Dermis microvascular lymphatic vessel endothelial cell (primary cell): ENCODE data around the gene SLC3A2. TPM values are rescaled to one million over a fixed set of nuclear protein-coding genes. Genes with fewer than 3 reads are reported as not detected.
"Not testable (repeated sequence)": the region's sequence is repeated elsewhere in the genome, so short reads cannot be mapped to it uniquely, and the experiment has no call there.

Source experiments
- DNase-seq, 2 donors: peaks; one replicate each; pipeline versions ENCODE4 v3.0.0 to v3.0.0-alpha.2; 2010; ENCODE audit warnings: low read depth in 2 of 2
- total RNA-seq: library from RNA; depleted of rRNA; stranded (reverse); fragments of >200 nt; gene quantifications from 2 replicates; pipeline ENCODE4 v1.2.1, GENCODE V29; 2014

SLC3A2 gene
- total RNA-seq, 1 donor from 2014 or later: 48.4 TPM

DNA sequence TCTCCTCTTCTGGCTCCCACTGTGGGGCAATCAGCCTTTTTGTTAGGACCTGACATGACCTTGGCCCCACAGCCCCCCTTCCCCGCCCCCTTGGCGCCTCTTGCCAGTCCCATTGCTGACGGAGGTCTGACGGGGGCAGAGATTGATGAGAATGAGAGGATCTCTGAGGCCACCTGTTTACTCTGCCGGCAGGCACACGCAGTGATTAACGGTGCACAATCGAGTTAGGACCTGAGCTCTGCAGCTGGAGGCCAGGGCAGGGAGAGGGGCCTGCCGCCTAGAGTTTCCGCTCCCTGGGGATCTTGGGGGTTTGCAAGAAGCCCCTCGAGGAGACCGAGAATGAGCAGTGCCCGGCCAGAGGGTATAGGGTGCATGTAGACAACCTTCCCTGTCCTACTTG lies 47.3 kb downstream of the SLC3A2 start:
- no peak for DNase-seq

- no peak for DNase-seq
Observed at GRCh38 chr11:62930157-62930556, 49.5 kb downstream of the SLC3A2 start.

DNA sequence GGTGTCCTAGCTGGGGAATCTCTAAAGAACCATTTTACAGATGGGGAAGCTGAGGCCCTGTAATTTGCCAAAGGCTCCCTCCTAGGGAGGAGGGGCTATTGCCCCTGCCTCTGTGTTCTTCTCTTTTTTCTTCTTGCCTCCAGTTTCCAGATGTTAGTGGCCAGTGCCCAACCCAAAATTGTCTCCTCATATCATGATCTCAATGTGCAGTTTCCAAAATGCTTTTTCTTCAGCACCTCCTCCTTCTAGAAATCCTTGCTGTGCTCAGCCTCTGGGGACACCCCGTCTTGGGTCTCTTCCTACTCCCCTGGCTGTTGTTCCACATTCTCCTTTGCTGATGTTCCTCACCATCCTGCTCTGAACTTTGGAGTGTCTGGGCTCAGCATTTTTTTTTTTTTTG lies 50.0 kb downstream of the SLC3A2 start:
- no peak for DNase-seq

DNA sequence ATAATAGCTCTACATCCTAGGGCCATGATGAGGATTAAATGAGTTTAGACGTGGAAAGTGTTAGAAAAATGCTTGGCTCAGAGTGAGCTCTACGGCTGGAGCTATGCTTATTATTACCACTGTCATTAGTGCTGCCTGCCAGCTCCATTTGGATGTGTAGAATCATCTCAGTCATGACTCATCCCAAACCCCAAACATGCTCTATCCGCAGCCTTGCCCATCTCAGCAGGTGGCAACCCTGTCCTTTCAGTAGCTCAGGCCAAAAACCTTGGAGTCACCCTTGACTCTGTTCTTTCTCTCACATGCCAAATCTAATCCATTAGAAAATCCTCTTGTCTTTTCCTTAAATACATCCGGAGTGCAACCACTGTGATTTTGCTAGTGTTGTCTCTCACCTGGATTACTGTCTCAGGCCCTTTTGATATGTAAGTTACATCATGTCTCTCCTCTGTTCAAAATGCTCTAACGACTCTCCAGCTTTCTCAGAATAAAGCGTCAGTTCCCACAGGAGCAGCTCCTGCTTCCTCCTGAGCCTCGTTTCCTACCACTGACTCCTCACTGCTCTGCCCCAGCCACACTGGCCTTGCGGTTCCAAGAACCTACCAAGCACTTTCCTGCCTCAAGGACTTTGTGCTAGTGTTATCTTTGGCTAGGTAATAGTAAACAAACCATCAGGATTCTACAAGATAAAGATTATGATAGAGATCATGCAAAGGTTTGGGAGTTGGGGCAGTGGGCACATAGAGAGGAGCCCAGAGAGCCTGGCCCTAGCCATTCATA lies 51.0 kb downstream of the SLC3A2 start:
- no peak for DNase-seq

DNA sequence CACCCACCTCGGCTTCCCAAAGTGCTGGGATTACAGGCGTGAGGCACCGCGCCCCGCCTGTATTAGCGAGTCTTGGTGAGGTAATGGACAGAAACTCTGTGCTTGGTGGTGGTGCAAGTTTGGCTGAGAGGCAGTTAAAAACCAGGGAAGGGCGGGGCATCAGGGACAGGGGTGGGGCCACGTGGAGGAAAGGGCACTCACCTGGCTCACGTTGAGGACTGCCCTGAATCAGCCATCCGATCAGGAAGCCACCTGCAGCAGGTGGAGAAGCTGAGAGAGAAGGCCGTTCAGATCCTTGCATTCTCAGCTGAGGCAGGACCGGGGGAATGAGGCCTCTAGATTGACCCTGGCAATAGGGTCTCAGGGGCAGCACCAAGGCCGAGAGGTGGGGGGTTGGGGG lies 52.6 kb downstream of the SLC3A2 start:
- no peak for DNase-seq

GRCh38 chr11:62933750-62934495 lies 53.2 kb downstream of the SLC3A2 start:
- DNase-seq: no peak

DNA sequence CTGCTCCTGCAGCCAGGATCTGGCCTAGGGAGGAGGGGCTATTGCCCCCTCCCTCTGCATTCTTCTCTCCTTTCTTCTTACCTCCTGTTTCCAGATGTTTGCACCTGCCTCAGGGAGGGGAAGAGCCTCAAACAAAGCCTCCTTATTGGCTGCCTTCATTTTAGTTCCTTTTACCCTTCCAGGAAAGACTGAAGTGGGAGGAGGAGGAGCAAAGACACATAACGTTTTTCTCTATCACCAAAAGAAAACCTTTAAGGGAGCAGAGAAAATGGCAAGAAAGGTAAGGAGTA lies 53.7 kb downstream of the SLC3A2 start:
- DNase-seq: no peak

DNA sequence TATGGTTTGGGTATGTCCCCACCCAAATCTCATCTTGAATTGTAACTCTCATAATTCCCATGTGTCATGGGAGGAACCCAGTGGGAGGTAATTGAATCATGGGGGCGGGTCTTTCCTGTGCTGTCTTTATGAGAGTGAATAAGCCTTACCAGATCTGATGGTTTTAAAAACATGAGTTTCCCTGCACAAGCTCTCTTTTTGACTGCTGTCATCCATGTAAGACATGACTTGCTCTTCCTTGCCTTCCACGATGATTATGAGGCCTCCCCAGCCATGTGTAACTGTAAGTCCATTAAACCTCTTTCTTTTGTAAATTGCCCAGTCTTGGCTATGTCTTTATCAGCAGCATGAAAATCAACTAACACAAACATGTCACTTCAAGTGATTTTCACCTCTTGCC lies 56.8 kb downstream of the SLC3A2 start:
- DNase-seq: not testable (repeated sequence)

Other genes starting within 250 kb of the SLC3A2 start
- gene GANAB, start 234.3 kb upstream of the SLC3A2 start, total RNA-seq: 204 and 246 TPM in 2 replicates
- 15.8 and 22.6 TPM in 2 replicates for gene INTS5, start 227.6 kb upstream of the SLC3A2 start, total RNA-seq
- gene C11orf98, start 215.7 kb upstream of the SLC3A2 start, total RNA-seq: 23.3 and 24.4 TPM in 2 replicates
- 4.8 and 4.9 TPM in 2 replicates for gene CSKMT, start 215.6 kb upstream of the SLC3A2 start, total RNA-seq
- gene UQCC3, start 209.2 kb upstream of the SLC3A2 start, total RNA-seq: 5.6 and 9.9 TPM in 2 replicates
- 1.5 and 1.8 TPM in 2 replicates for gene LBHD1, start 208.6 kb upstream of the SLC3A2 start, total RNA-seq
- 102 and 148 TPM in 2 replicates for gene UBXN1, start 201.8 kb upstream of the SLC3A2 start, total RNA-seq
- gene LRRN4CL, start 191.4 kb upstream of the SLC3A2 start, total RNA-seq: 0.38 and 0.51 TPM in 2 replicates
- gene BSCL2, start 173.5 kb upstream of the SLC3A2 start, total RNA-seq: 23.5 and 26.0 TPM in 2 replicates
- not detected in 2 replicates for gene GNG3, start 173.2 kb upstream of the SLC3A2 start, total RNA-seq
- gene HNRNPUL2, start 153.4 kb upstream of the SLC3A2 start, total RNA-seq: 7.6 and 11.0 TPM in 2 replicates
- 28.8 and 32.3 TPM in 2 replicates for gene TTC9C, start 152.4 kb upstream of the SLC3A2 start, total RNA-seq
- 9.0 and 11.6 TPM in 2 replicates for gene ZBTB3, start 126.7 kb upstream of the SLC3A2 start, total RNA-seq
- gene POLR2G, start 119.3 kb upstream of the SLC3A2 start, total RNA-seq: 65.0 and 67.8 TPM in 2 replicates
- gene TAF6L, start 109.5 kb upstream of the SLC3A2 start, total RNA-seq: 23.9 and 37.4 TPM in 2 replicates
- 20.2 and 30.2 TPM in 2 replicates for gene TMEM179B, start 93.5 kb upstream of the SLC3A2 start, total RNA-seq
- 10.4 and 12.0 TPM in 2 replicates for gene TMEM223, start 88.9 kb upstream of the SLC3A2 start, total RNA-seq
- 9.5 and 18.1 TPM in 2 replicates for gene NXF1, start 75.5 kb upstream of the SLC3A2 start, total RNA-seq
- 31.6 and 44.9 TPM in 2 replicates for gene STX5, start 48.8 kb upstream of the SLC3A2 start, total RNA-seq
- gene TEX54, start 48.1 kb upstream of the SLC3A2 start, total RNA-seq: not detected in 2 replicates
- gene WDR74, start 41.3 kb upstream of the SLC3A2 start, total RNA-seq: 40.7 and 79.2 TPM in 2 replicates
- not detected in 2 replicates for gene CHRM1, start 40.5 kb downstream of the SLC3A2 start, total RNA-seq
- not detected in 2 replicates for gene SLC22A6, start 104.1 kb downstream of the SLC3A2 start, total RNA-seq
- gene SLC22A8, start 134.9 kb downstream of the SLC3A2 start, total RNA-seq: not detected in 2 replicates